GM12892 (cell line): ENCODE measurements around the gene HRG.

ENCODE experiments used
- POLR2A ChIP-seq: IDR thresholded peaks from 2 replicates; pipeline ENCODE4 v1.6.1; 2011; ENCODE audit warnings: low read depth, low read length, control low read depth
- POLR2AphosphoS5 ChIP-seq: IDR thresholded peaks from 2 replicates; pipeline ENCODE4 v1.6.1; 2011; ENCODE audit warnings: low read depth, low read length, control low read depth

DNA sequence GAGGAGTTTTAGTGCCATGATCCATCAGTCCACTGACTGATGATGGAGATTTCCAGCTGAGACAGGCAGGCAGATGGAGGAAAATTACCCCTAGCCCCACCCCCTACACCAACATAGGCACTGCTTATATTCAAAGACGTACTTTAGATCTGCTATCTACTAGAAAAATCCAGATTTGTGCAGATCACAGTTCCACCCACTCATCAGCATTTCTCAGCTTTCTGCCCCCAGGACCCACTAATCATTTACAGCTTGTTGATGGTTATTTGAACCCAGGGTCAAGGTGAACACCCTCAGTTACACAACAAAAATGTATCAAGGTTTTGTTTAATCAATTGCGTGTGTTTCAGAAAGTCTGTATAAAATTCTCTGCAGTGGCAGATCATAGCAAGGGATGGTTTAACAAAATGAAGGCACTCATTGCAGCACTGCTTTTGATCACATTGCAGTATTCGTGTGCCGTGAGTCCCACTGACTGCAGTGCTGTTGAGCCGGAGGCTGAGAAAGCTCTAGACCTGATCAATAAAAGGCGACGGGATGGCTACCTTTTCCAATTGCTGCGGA lies at the start of gene HRG:
- TF ChIP-seq POLR2AphosphoS5, result no peak
- no peak for TF ChIP-seq POLR2A
